ENCODE data around the gene ALDH3A1. TPM values are rescaled to one million over a fixed set of nuclear protein-coding genes. Genes with fewer than 3 reads are reported as not detected.

ALDH3A1 gene
- total RNA-seq, 1 experiment from 2014 or later: not detected

DNA sequence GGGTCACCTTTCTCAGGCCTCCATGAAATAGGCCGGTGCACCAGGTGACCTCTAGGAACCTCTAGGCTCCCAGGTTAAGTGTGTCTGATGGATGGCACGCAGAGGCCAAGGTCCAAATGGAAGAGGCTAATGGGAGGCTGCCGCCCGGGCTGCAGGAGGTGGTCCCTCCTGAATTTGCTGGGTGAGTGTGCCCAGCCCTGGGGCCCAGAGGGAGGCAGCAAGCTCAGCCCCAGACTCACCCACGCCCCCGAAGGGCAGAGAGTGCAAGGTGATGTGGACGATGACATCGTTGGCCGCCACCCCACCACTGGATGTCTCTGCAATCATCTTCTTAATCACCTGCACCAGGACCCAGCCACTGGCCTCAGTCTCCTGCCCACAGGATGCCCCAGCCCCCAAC, 9.3 kb downstream of the ALDH3A1 start:
- Histone ChIP-seq H3K27me3 (peaks cover 5% of the 10 kb centered on the region; the same call in 1 of the 2 replicates), H3K4me1 (no peaks in the 10 kb centered on the region), H3K36me3 (no peaks in the 10 kb centered on the region), H3K9me3 (replicated peaks) (no peaks in the 10 kb centered on the region), H3K4me3 (no peak overlapping the region), H3K27ac (no peak overlapping the region)
- DNase-seq: no peak

DNA sequence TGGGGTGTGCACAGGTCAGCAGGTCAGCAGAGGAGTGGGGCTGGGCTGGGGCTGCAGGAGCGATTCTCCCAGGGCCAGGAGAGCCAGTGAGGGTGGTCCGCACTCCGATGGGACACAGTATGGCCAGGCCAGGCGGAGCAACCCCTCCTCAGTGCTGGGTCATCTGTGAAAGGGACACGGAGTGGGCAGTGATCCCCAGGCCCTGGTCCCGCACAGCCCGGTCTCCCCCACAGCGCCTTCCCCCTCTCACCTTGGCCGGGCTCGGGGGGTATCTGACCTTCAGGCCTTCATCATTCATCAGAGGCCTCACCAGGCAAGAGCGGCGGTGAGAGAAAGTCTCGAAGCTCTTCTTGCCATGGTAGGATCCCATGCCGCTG, 10.0 kb downstream of the ALDH3A1 start:
- H3K27ac ChIP-seq: no peak overlapping the region
- no peak overlapping the region for H3K4me3 ChIP-seq
- no peaks in the 10 kb centered on the region for H3K4me1 ChIP-seq
- no peak for DNase-seq
- H3K9me3 ChIP-seq (replicated peaks): no peaks in the 10 kb centered on the region
- peaks cover 5% of the 10 kb centered on the region; the same call in 1 of the 2 replicates for H3K27me3 ChIP-seq
- H3K36me3 ChIP-seq: no peaks in the 10 kb centered on the region

DNA sequence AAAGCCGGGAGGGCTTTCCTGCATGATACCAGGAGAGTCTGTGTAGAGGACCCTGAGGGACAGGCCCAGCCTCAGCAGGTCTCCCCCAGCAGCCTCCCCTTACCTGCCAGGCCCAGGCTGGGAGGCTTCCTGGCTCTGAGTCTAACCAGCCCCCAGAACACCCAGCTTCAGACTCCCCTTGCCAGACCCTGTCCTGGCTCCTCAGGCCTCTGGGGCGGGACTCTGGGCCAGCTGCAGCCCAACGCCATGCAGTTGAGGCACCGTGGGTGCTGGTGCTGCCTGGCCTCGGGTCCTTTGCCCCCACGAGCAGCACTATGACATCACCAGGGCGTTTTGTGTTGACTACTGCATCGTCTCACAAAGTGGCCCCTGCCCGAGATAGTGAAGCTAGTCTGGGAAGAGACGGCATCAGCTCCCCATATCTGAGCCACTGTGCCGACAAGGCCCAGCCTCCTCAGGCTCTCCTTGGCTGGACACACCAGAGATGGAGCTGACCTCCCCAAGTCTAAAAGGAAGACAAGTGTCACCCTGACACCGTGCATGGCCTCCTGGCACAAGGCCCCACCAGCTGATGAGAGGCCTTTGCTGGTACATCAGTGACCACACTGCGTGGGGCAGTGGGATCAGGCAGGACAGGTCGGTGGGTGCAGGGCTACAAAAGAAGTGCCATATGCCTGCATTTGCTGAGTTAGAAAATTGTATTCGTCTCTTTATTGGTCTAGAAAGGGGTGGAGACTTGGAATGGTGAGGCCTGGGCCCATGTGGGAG, 10.6 kb downstream of the ALDH3A1 start:
- H3K4me1 ChIP-seq: no peaks in the 10 kb centered on the region
- no peak overlapping the region for H3K4me3 ChIP-seq
- no peak overlapping the region for H3K27ac ChIP-seq
- H3K9me3 ChIP-seq (replicated peaks): no peaks in the 10 kb centered on the region
- DNase-seq: no peak
- H3K36me3 ChIP-seq: no peaks in the 10 kb centered on the region
- peaks cover 5% of the 10 kb centered on the region; the same call in 1 of the 2 replicates for H3K27me3 ChIP-seq

DNA sequence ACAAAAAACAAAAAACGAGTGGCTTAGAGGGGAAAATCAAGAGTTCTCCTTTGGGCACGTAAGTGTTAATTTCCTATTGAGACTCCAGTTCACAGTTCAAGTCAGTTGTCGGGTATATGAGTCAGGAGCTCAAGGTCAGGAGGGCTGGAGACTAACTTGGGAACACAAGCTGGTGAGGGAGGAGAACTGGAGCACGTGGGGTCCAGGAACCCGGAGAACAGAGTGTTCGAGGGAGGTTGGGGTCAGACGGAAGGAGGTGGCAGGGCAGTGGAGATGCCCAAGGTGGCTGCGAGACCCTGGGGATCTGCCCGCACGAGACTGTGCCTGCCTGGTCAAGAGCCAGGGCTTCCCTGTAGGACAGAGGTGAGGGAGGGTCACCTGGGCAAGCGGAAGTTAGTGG, 12.0 kb downstream of the ALDH3A1 start:
- H3K27ac ChIP-seq: no peak overlapping the region

DNA sequence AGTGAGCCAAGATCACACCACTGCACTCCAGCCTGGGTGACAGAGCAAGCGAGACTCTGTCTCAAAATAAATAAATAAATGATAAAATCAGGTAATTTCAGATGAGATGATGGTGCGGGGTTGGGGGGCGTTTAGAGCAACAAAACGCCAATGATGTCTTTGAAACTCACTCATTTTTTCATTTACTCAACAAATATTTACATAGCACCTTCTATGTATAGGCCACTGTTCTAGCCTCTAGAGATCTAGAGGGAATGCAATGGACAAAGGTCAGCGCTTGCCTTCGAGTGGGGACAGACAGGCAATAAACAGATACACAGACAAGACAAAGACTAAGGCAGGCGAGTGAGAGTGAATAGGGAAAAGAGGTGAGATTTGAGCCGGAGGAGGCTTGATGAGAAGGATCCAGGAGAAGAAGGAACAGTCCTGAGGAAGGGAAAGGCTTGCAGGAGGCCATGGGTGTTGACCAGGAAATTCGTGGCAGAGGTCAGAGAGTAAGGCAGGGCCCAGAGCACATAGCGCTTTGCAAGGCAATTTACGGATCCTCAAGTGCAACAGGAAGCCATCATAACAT, 14.1 kb downstream of the ALDH3A1 start:
- Histone ChIP-seq H3K27ac (no peak overlapping the region), H3K36me3 (no peaks in the 10 kb centered on the region), H3K9me3 (replicated peaks) (no peaks in the 10 kb centered on the region), H3K4me1 (no peaks in the 10 kb centered on the region), H3K4me3 (no peak overlapping the region), H3K27me3 (0 out of 2 replicates have a peak, but pooled peaks cover 2% of the 10 kb centered on the region)
- no peak for DNase-seq

More for the DNA sequence above, 12.0 kb downstream of the ALDH3A1 start:
- Histone ChIP-seq H3K9me3 (replicated peaks) (no peaks in the 10 kb centered on the region), H3K27me3 (peaks cover 5% of the 10 kb centered on the region; the same call in 1 of the 2 replicates), H3K4me1 (no peaks in the 10 kb centered on the region), H3K4me3 (no peak overlapping the region), H3K36me3 (no peaks in the 10 kb centered on the region)
- no peak for DNase-seq

DNA sequence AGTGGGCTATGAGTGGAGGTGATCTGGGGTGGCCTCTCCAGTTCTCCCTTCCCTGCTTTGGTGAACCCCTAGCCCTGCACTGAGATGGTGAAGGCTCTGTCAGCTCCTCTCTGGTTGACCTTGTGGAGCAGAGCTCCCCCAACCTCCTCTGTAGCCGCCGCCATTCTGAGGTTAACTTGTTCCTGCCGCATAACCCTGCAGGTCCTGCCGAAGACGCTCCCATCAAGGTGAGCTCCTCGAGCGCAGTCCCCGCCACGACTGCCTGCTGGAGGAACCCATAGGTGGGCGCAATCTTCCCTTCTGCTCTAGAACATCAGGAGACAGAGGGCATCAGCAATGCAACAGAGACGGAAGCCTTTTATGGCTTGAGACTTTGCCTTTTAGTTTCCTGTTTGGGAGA, 16.5 kb downstream of the ALDH3A1 start:
- Histone ChIP-seq H3K4me3 (no peak overlapping the region), H3K27ac (no peak overlapping the region), H3K9me3 (replicated peaks) (peaks cover 3% of the 10 kb centered on the region; the same call in 1 of the 2 replicates), H3K4me1 (peaks cover 14% of the 10 kb centered on the region), H3K27me3 (no peaks in the 10 kb centered on the region), H3K36me3 (no peaks in the 10 kb centered on the region)
- no peak for DNase-seq

DNA sequence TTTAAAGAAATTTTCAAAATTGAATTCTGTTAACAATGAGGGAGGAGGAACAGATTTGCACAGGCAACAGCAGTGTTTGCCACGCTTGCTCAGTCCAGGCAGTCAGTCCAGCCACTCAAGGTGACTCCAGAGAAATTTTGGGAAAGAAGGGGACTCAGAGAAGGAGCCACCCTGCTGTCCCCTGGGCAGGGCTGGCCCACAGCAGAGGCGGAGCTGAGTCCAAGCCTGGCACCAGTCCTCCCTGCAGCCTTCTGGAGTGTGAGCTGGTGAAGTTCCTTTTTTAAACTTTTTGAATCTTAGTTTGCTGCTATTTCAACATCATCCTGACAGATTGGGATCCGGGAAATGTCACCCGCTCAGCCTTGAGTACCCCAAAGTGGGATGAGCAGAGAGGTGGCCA, 17.3 kb downstream of the ALDH3A1 start:
- H3K27ac ChIP-seq: no peak overlapping the region

DNA sequence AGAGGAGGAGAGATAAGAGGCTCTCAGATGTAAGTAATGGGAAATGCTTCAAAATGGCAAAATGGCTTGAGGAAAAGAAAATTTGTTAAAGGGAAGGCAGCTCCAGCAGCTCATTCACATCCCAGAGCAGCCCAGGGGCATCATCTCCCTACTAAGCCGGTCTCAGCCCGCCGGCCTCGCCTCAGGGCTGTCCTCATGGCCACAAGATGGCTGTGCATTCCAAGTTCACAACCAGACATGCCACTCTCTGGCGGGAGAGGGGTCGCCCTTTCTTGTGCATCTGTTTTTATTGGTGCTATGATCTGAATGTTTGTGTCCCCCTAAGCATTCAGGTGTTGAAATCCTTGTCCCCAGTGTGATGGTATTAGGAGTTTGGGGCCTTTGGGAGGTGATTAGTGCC, 18.2 kb downstream of the ALDH3A1 start:
- Histone ChIP-seq H3K4me1 (peaks cover 14% of the 10 kb centered on the region), H3K36me3 (no peaks in the 10 kb centered on the region), H3K27ac (no peak overlapping the region), H3K27me3 (no peaks in the 10 kb centered on the region), H3K4me3 (no peak overlapping the region), H3K9me3 (replicated peaks) (peaks cover 3% of the 10 kb centered on the region; the same call in 1 of the 2 replicates)
- DNase-seq: no peak

More for the DNA sequence above, 17.3 kb downstream of the ALDH3A1 start:
- H3K4me3 ChIP-seq: no peak overlapping the region
- H3K36me3 ChIP-seq: no peaks in the 10 kb centered on the region
- H3K27me3 ChIP-seq: no peaks in the 10 kb centered on the region
- peaks cover 14% of the 10 kb centered on the region for H3K4me1 ChIP-seq
- DNase-seq: no peak
- peaks cover 3% of the 10 kb centered on the region; the same call in 1 of the 2 replicates for H3K9me3 ChIP-seq (replicated peaks)

DNA sequence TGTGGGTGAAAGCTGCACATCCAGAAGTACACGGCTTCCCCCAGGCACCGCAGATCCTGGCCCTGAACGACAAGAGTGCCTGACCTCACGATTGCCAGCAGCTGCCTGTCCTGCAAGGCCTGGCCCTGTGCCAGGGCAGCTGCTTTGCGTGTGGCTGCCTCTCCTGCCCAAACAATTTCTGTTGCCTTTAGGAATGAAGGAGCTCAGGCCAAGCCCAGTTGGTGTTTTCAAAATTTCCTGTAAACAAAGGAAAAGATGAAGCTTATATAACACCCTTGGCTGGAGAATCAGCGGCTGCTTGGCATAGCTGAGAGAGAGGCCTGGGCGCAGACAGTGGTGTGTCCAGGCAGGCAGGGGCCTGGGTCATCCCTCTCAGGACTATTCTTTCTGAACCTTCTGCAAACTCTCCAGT, 20.0 kb downstream of the ALDH3A1 start:
- Histone ChIP-seq H3K9me3 (replicated peaks) (peaks cover 3% of the 10 kb centered on the region; the same call in 1 of the 2 replicates), H3K4me3 (no peak overlapping the region), H3K4me1 (peaks cover 14% of the 10 kb centered on the region), H3K36me3 (no peaks in the 10 kb centered on the region), H3K27ac (peak overlapping the region; percentile 54), H3K27me3 (no peaks in the 10 kb centered on the region)
- peak; percentile 100 for DNase-seq

DNA sequence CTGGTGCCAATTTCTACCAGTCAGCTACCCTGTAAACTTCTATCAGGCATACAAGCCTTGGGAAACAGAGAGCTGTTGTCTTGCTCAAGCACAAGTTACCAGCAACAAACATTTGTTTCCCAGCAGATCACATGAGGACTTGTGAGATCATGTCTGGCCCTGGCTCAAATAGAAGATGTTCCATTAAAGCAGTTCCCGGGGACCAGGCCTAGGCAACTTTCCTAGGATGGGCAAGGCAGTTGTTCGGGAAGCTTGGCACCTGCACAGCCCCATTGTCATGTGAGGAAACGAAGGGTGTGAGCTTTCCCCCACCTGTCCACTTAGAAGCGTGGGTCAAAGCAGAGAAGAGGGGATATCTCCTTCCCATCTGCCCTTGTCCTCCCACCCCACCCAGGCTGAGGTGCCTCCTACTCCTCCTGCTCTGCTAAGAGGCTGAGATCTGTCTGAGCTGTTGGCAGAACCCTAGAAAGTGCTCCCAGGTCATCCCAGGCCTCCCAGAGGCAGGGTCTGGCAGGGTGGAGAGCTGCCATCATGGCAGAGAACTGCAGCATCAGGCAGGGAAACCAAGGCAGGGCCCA, 20.5 kb downstream of the ALDH3A1 start:
- no peak overlapping the region for H3K4me3 ChIP-seq
- peaks cover 3% of the 10 kb centered on the region; the same call in 1 of the 2 replicates for H3K9me3 ChIP-seq (replicated peaks)
- H3K4me1 ChIP-seq: peaks cover 14% of the 10 kb centered on the region
- H3K27me3 ChIP-seq: no peaks in the 10 kb centered on the region
- DNase-seq: peak in 1 of 2 experiments; percentile 65
- peak overlapping the region; percentile 54 for H3K27ac ChIP-seq
- no peaks in the 10 kb centered on the region for H3K36me3 ChIP-seq

DNA sequence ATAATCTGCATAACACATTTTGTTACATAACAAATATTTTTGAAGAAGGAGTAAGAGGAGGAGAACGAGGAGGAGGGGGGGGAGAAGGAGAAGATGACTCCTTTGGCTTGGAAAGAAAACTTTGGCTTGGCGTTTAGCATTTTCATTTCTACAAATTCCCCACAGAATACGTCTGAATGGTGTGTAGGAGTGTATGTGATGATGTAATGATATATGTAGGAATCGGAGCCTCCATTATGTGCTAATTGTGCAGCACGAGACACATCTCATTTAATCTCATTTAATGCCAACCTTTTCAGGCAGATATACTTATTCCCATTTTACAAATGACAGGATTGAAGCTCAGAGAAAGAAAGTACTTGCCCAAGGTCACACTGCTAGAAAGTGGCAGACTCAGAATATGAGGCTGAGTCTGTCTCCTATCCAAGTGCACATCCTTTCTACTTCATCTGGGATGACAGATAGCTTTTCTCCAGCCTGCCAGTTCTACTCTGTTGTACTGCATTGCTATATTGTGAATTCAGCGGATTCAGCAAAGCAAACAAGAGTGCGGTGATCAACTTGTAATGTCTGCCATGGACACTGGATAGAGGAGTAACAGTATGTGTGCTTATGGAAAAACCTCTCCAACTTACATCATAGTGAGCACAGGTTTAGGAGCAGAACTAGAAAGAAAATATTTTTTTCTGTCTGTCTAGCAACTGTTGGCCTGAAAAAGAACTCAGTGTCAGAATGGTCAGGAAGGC, 21.3 kb downstream of the ALDH3A1 start:
- no peak for DNase-seq
- Histone ChIP-seq H3K27me3 (no peaks in the 10 kb centered on the region), H3K27ac (no peak overlapping the region), H3K9me3 (replicated peaks) (peaks cover 3% of the 10 kb centered on the region; the same call in 1 of the 2 replicates), H3K36me3 (no peaks in the 10 kb centered on the region), H3K4me1 (peaks cover 14% of the 10 kb centered on the region), H3K4me3 (no peak overlapping the region)

DNA sequence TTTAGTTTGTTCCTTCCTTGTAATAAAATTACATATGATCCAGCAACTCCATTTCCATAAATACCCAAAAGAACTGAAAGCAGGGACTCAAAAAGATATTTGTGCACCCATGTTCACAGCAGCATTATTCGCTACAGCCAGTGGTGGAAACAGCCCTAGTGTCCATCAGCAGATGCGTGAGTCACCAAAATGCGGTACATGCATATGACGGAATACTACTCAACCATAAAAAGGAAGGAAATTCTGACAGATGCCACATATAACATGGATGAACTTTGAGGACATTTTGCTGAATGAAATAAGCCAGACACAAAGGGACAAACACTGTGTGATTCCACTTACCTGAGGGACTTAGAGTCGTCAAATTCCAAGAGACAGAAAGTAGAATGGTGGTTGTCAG, 22.6 kb downstream of the ALDH3A1 start:
- Histone ChIP-seq H3K27me3 (no peaks in the 10 kb centered on the region), H3K36me3 (no peaks in the 10 kb centered on the region), H3K4me1 (peaks cover 22% of the 10 kb centered on the region), H3K27ac (no peak overlapping the region), H3K9me3 (replicated peaks) (peaks cover 3% of the 10 kb centered on the region; the same call in 1 of the 2 replicates), H3K4me3 (no peak overlapping the region)
- DNase-seq: no peak

DNA sequence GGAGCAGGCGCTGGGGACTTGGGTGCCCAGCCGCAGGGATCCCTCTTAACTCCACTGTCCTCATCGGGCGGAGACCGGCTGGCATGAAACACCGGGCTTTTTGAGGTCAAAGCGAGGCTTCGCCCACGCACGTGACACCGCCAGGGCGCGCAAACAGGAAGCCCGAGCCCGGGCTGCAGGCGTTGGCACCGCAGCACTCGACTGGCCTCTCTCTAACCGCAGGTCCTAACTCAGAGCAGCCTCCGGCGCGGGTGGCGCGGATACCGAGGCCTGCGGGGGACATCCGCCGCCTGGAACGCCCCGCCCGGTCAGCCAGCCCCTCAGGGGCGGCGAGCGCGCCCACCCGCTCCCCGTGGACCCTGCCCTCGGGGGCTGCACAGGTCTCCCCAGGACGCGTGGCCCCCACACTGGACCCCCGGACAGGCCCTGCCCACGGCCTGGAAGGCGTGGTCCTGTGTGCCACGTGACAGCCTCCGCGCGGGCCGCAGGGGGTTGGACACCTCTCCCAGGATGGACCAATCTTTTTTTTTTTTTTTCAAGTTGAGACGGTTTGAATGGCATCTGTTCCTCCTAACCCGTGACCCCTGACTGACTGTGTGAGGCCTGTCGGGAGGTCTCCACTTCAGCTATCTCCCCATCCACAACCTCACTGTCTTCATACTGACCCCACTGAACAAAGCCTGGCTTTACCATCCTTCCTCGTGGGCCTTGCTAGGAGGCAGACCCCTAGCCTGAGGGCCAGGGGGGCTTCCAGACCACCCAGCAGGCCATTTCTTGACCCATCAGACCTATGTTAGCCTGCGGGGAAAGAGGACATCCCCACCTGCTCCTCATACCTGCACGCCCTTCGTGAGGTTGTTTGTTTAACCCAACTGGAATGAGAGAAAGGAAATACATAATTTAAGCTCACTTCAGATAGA, 23.3 kb downstream of the ALDH3A1 start:
- no peak for DNase-seq
- Histone ChIP-seq H3K4me3 (no peak overlapping the region), H3K9me3 (replicated peaks) (peaks cover 3% of the 10 kb centered on the region; the same call in 1 of the 2 replicates), H3K36me3 (no peaks in the 10 kb centered on the region), H3K27ac (no peak overlapping the region), H3K4me1 (peaks cover 25% of the 10 kb centered on the region), H3K27me3 (no peaks in the 10 kb centered on the region)

DNA sequence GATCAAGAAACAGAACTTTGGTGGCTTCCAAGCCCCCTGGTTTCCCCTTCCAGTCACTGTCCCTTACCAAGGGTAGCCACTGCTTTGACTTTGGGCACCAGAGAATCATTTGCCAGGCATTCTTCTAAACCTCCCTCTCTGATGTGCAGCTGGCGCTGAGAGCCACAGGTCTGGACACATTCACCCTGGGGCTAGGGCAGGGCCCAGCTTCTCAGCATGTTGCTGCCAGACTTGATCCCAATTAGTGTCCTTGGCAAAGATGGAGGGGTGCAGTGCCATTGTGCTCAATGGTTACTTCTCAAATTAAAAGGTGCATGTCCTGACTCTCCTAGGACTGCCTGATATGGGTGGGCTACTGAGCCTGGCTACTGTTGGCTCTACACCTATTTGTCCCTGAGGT, 24.1 kb downstream of the ALDH3A1 start:
- no peak for DNase-seq
- Histone ChIP-seq H3K27ac (no peak overlapping the region), H3K36me3 (no peaks in the 10 kb centered on the region), H3K4me3 (no peak overlapping the region), H3K9me3 (replicated peaks) (peaks cover 3% of the 10 kb centered on the region; the same call in 1 of the 2 replicates), H3K4me1 (peaks cover 25% of the 10 kb centered on the region), H3K27me3 (no peaks in the 10 kb centered on the region)

Measured in SJCRH30 (cell line).